ENCODE results near the gene NDC80.

GRCh38 chr18:2554696-2555095, 16.7 kb upstream of the NDC80 start:
- no peak for TF ChIP-seq E2F5 (CRISPR knock-in tag; IDR thresholded peaks at IDR 0.05)
- no peak for TF ChIP-seq CTCF (IDR thresholded peaks at IDR 0.05)
- TF ChIP-seq MAX (CRISPR knock-in tag; IDR thresholded peaks at IDR 0.05): no peak
- TF ChIP-seq GTF2I (CRISPR knock-in tag; conservative IDR thresholded peaks at IDR 0.05): no peak
- TF ChIP-seq SP1 (CRISPR knock-in tag; conservative IDR thresholded peaks at IDR 0.05): no peak

Measured in WTC11 (cell line).